GM18499 (cell line): Measurements from ENCODE around the gene TAC4.

Experiments
- ATAC-seq: cut with Tn5 transposase; IDR thresholded peaks from one replicate; pipeline ENCODE4 v1.9.1; 2021; ENCODE audit warnings: moderate number of reproducible peaks; ENCODE audit not compliant: insufficient read depth, unreplicated experiment

Gene TAC4

GRCh38 chr17:49848019-49848473, at the start of gene TAC4:
TAC4 (minus strand) TSS chr17:49848069; CDS start chr17:49848017, 52 bp downstream.
- no peak for ATAC-seq

DNA sequence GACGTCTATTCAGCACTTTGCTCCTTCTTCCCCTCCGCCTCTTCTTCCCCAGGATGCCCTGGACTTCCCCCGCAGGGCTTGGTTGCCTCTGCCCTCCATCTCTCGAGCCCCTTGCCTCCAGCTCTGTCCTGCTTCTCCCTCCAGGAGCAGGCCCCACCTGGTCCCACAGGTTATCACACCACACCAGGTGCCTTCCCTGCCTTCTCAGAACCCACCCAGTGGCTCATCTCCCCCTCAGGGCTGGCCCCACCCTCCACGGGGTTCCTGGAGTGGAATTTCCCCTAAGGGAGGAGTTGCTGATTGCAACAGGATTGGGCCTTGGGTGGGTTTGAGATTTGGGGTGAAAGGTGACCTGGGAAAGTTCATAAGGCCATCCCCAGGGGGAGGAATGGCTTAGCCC, 49.0 kb upstream of the TAC4 start:
- ATAC-seq: no peak

DNA sequence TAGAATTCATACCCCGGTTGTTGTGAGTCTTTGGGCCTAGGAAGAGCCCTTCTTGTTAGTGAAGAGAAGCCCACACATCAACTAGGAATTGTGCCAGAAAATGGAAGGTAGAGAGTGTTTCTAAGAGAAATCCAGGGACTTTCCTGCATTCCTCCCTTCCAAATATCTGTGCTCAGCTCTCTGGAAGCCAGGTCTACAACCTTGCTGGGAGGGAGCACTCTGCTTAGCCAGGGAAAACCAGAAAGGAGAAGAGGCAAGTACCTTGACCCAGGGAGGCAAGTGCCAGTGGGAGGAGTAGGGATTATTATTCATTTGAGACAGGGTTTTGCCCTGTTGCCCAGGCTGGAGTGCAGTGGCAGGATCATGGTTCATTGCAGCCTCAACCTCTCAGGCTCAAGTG, 48.4 kb upstream of the TAC4 start:
- no peak for ATAC-seq

DNA sequence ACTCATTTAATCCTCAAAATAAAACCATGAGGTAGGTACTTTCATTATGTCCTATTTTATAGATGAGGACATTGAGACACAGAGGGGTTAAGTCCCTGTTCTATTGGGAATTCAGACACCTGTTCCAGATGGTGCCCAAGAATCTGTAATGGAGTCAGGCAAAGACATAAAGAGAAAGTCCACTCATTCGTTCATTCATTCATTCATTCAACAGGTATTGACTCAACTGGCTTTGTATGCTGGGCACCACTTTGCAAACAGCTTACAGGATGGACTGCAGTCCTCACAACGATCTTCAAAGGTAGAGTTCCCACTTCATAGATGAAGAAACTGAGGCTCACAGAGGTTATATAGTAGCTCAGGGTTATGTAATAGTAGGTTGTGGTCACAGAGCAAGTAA, 47.9 kb upstream of the TAC4 start:
- ATAC-seq: no peak

GRCh38 chr17:49894761-49895160, 46.9 kb upstream of the TAC4 start:
- ATAC-seq: no peak

- ATAC-seq: no peak
Observed at GRCh38 chr17:49891694-49892389, 44.0 kb upstream of the TAC4 start.

DNA sequence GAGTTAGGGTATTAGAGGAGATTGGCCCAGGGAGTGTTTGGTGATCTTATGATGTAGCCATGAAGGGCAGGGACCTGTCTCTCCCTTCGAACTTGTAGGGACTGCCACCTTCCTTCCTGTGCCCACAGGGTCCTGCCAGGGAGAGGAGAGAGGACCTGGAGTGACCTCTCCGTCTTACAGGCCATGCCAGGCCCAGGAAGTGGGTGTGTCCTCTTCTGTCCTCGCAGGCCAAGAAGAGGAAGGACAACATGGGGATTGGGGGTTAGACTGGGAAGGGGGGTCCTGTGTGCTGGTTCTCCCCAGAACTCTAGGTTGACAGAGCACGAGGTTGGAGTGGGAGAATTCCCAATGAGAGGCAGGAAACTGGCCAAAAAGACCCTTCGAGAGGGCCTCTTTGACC, 43.4 kb upstream of the TAC4 start:
- ATAC-seq: no peak

DNA sequence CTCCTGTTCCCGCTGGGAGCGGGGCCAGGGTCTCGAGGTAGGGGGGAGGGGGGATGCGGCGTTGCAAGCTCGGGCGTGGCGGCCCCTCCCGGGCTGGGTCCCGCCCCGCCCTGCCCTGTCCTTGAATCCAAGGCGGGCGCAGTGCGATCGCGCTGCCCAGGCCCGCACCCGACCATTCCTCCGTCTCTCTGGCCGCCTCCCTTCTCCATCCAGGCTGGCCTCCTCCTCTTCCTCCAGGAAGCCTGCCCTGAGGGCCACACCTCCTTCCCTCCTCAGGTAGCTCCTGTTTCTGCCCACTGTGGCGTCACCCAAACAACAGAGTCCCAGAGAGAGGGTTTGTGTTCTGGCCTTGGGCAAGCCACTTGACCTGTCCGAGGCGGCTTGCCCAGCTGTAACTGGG, 43.0 kb upstream of the TAC4 start:
- no peak for ATAC-seq

DNA sequence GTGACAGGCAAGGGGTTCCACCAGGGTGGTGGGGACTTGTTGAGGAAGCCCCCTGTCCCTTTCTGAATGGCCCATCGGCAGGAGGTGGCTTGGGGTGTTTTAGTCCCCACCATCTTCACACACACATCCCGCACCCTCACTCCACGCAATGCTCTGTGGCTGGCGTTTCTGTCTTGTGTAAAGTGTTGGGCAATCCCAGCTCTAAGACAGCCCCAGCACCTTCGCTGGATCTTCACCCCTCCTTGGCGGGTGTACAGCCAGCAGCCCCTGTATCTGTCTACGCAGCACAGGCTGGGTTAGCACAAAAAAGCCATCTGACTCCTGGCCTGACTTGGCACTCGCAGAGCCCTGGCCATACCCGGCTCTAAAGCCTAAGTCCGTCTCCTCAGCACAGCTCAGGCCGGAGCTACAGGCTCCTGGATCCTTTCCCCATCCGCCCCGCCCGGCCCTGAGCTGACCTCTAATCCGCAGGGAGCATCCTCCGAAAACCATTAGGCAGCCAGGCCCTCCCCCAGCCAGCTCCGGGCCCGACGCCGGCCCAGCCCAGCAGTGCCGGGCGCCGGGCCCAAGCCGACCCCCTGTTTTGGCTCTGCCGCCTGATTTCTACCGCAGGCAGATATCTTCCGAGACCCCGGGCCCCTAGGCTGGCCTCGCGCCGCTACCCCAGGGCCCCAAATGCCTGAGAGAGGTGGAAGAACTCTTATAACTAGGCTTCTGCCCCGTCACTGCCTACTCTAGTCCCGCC, 42.4 kb upstream of the TAC4 start:
- no peak for ATAC-seq

- no peak for ATAC-seq
Observed at GRCh38 chr17:49889500-49889899, 41.6 kb upstream of the TAC4 start.

DNA sequence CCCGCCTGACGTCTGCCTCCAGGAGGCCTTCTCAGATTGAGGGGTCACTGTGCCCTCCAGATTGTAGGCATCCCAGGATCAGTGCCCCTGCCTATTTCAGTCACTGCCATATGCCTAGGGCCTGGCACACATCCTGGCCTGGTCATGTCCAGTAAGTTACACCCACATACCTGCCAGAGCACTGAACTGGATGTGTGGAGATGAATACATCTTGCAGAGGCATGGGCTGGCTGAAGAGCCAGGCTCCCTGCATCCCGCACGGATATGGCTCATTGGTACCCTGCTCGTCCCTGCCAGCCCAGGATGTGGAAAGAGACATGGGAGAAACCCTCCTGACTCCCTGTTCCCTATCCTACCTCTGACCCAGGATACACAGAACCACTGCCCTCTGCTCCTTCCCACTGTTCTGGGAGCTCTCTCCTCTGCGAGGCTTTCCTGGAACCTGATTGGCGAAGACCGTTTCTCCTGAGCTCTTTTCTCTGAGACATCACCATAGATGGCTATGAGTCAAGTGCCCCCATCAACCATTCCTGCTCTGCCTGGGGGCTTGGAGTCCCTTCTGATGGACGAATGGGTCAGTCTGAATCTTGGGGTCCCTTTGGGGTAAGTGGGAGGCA, 40.0 kb upstream of the TAC4 start:
- no peak for ATAC-seq

- ATAC-seq: no peak
Observed at GRCh38 chr17:49887086-49887743, 39.3 kb upstream of the TAC4 start.

DNA sequence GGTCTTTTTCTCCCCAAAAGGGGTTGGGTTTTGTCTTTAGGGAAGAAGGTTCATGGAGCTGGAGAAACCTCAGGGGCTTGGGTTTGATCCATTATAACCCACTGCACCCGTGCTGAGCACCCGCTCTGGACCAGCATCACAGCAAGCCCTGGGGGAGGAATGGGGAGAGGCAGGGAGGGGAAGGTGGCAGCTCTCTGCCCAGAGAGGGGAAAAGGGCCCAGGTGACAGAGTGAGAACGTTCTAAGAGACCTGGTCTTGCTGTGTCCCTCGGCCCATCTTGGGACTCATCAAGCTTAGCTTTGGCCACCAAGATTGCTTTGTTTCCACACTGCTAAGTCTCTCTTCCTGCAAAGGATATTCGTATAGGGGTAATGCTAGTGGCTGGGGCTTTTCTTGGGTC, 38.2 kb upstream of the TAC4 start:
- no peak for ATAC-seq

DNA sequence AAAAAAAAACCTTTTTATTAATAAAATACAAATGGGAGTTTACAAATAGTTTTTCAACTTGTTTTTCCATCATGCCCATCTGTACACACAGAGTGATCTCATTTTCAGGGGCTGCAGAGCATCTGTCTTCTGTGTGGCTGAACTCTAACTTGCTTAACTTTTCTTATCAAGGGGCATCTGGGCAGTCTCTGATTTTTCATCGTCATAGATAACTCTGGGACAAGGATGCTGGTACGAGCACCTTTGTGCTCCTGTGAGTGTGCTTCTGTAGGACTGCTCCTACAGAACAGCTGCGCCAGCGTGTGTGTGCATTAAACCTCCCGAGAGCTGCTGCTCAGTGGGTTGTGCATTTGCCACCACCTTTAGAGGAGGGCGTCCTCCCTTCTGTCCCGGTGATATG, 34.6 kb upstream of the TAC4 start:
- ATAC-seq: no peak

DNA sequence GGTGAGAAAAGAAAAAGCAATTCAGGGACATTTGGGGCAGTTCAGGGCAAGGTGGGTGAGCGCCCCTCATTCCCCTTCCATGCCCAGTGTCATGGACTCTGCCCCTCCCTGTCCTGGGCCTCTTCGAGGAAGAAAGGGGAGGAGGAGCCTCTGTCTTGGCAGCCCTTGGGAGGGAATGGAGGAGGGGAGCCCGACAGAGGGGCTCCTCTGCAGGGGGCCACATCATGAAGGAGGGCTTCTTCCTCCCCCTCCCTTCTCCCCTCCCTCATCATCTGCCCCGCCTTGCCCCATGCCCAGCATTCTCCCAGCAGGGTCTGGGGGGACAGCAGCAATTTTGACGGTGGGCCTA, 33.2 kb upstream of the TAC4 start:
- no peak for ATAC-seq

- ATAC-seq: no peak
Observed at GRCh38 chr17:49880291-49881053, 32.6 kb upstream of the TAC4 start.

GRCh38 chr17:49878931-49879904, 31.3 kb upstream of the TAC4 start:
- no peak for ATAC-seq

DNA sequence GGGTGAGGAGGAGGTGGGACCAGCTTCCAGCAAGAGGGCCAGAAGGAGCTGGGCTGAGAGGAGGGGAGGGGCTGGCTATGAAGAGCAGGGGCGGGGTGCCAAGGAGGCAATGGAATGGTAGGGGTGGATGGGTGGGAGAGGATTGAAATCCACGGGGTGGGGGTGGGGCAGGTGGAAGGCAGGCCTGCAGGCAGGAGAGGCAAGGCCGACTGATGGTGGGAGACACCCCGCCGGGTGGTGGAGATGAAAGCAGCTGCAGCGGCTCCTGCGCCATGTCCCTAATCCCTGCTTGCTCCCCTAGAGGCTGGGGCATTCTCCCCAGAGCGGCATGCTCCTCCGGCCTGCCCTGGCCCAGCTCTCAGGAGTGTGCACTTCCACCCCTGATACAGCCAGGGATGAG, 27.8 kb upstream of the TAC4 start:
- no peak for ATAC-seq

DNA sequence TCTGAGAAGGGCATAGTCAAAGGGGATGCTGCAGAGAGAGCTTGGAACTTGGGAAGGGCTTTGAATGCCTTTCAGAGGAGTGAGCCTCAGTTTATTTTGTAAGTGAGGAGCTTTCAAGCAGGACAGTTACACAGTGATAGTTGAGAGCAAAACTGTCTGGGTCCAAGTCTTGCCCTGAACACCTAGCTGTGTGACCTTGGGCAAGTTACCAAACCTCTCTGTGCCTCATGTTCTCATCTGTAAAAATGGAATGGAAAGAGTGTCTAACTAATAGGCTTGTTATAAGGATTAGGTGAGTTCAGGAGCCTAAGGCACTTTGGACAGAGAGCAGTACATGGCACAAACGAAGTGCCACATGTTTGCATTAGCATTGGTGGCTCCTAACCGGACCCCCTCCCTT, 27.0 kb upstream of the TAC4 start:
- no peak for ATAC-seq
